ENCODE data around the gene C2CD4A. TPM values are rescaled to one million over a fixed set of nuclear protein-coding genes. Genes with fewer than 3 reads are reported as not detected.

Gene C2CD4A
- total RNA-seq, 2 donors from 2014 or later = not detected

DNA sequence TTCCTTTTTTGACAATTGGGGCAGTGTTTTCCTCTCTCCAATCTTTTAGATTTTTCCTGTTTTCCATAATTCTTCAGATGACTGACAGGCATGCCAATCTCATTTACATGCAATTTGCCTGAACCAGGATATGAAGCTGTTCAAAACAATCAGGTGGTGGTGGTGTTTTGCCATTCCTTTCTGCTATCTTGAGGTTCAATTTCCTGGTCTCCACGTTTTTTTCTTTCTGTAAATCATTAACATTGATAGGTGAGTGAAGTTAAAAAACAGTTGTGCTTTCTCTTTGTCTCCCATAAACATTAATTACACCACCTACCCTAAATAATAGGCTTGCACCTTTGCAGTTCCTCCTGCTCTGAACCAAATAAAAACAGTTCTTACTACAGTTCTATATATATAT is 49.1 kb downstream of the C2CD4A start:
- H3K27me3 Mint-ChIP-seq (ENCODE audit: insufficient read depth) = no peaks in the 10 kb centered on the region
- WGBS, 2 experiments (ENCODE audit: insufficient coverage in 1 of 2, insufficient read length in 1 of 2) = no CpG with 5 or more reads among the region's 1 CpG
- no peaks in the 10 kb centered on the region for H3K4me1 Mint-ChIP-seq
- Histone ChIP-seq H3K4me1 (ENCODE audit: control insufficient read depth, insufficient read depth, low read length) (no peaks in the 10 kb centered on the region), H3K9ac (ENCODE audit: extremely low read depth, low read length, poor library complexity, severe bottlenecking) (no peak overlapping the region), H3K9me3 (ENCODE audit: control insufficient read depth, low read length) (no peaks in the 10 kb centered on the region), H3K27me3 (ENCODE audit: control insufficient read depth, insufficient read depth, low read length, poor library complexity, severe bottlenecking) (no peaks in the 10 kb centered on the region), H3K27ac (ENCODE audit: low read depth, low read length) (no peak overlapping the region), H3K4me3 (ENCODE audit: low read length) (no peak overlapping the region), H3K36me3 (ENCODE audit: control insufficient read depth, insufficient read depth, low read length) (no peaks in the 10 kb centered on the region)
- H3K27ac Mint-ChIP-seq = no peak overlapping the region
- H3K36me3 Mint-ChIP-seq (ENCODE audit: low read depth) = no peaks in the 10 kb centered on the region
- no peak overlapping the region for H3K4me3 Mint-ChIP-seq
- DNase-seq = no peak
- no peaks in the 10 kb centered on the region for H3K9me3 Mint-ChIP-seq
- TF ChIP-seq, protein P1, sequence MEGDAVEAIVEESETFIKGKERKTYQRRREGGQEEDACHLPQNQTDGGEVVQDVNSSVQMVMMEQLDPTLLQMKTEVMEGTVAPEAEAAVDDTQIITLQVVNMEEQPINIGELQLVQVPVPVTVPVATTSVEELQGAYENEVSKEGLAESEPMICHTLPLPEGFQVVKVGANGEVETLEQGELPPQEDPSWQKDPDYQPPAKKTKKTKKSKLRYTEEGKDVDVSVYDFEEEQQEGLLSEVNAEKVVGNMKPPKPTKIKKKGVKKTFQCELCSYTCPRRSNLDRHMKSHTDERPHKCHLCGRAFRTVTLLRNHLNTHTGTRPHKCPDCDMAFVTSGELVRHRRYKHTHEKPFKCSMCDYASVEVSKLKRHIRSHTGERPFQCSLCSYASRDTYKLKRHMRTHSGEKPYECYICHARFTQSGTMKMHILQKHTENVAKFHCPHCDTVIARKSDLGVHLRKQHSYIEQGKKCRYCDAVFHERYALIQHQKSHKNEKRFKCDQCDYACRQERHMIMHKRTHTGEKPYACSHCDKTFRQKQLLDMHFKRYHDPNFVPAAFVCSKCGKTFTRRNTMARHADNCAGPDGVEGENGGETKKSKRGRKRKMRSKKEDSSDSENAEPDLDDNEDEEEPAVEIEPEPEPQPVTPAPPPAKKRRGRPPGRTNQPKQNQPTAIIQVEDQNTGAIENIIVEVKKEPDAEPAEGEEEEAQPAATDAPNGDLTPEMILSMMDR (conservative IDR thresholded peaks at IDR 0.05) = no peak

DNA sequence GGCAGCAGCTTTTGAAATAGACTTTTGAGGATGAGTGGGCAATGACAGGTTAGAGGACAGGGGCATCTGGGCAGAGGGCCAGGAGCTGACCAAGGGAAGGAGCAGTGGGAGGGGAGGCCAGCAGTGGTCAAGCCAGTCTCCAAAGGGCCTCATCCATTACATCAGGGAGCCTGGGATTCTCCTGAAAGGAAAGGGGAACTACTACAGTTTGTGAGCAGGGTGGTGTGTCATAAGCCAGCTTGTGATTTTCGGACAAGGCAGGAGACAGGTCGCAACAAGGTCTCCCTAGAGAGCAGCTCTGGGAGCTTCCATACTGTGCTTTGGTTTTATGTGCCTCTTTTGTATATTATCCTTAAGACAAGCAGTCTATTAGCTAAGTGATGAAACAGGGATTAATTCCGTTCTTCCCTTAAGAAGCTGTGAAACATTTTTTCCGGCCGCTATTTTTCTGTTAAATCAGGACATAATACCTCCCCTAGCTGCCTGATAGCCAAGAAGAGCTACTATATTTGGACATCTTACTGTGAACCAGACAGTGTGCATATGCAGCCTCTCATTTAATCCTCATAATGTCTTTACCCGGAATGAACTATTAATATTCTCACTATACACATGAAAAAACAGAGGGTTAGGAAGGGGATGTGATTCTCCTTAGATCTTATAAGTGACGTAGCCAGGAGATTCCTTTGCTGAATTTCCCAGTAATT is 51.9 kb downstream of the C2CD4A start:
- WGBS, 2 experiments (ENCODE audit: insufficient coverage in 1 of 2, insufficient read length in 1 of 2) = 95 to 100% methylated on average over 6 of the region's 7 CpGs
- H3K27ac ChIP-seq (ENCODE audit: low read depth, low read length) = no peak overlapping the region
- no peaks in the 10 kb centered on the region for H3K9me3 ChIP-seq (ENCODE audit: control insufficient read depth, low read length)
- no peak overlapping the region for H3K27ac Mint-ChIP-seq
- H3K9me3 Mint-ChIP-seq = no peaks in the 10 kb centered on the region
- H3K4me1 Mint-ChIP-seq = no peaks in the 10 kb centered on the region
- H3K4me3 Mint-ChIP-seq = no peak overlapping the region
- TF ChIP-seq, protein P1 (conservative IDR thresholded peaks at IDR 0.05) = no peak
- no peaks in the 10 kb centered on the region for H3K27me3 Mint-ChIP-seq (ENCODE audit: insufficient read depth)
- no peaks in the 10 kb centered on the region for H3K36me3 Mint-ChIP-seq (ENCODE audit: low read depth)
- DNase-seq = no peak
- no peaks in the 10 kb centered on the region for H3K27me3 ChIP-seq (ENCODE audit: control insufficient read depth, insufficient read depth, low read length, poor library complexity, severe bottlenecking)
- no peak overlapping the region for H3K9ac ChIP-seq (ENCODE audit: extremely low read depth, low read length, poor library complexity, severe bottlenecking)
- H3K4me1 ChIP-seq (ENCODE audit: control insufficient read depth, insufficient read depth, low read length) = no peaks in the 10 kb centered on the region
- no peaks in the 10 kb centered on the region for H3K36me3 ChIP-seq (ENCODE audit: control insufficient read depth, insufficient read depth, low read length)
- H3K4me3 ChIP-seq (ENCODE audit: low read length) = no peak overlapping the region

DNA sequence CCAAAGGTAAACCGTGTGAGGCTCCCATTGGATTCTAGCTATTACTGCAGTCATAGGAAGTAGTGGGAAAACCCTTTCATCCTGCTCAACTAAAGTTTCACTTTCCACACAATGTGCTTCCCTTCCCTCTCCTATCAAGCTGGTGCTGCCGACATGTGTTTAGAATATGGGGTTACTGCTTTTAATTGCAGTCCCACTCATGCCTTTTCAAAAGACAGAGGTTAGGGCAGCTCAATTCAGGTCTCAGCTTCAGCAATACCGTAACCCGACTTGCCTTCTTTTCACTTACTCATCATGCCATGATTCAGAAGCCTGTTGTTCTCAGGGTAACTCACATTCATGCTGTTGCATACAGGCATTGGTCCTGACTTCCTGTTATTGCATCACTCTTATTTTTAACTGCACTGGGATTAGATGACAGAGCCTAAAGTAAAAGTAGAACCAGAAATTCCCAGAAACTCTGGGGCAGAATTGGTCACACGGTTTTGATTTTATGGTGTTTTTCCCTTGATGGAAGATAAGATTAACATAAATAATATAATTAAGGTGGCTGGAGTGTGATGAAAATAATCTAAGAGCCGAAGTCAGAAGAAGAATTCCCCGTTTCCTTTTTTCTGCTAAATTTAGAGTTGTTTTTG is 52.6 kb downstream of the C2CD4A start:
- Histone ChIP-seq H3K36me3 (ENCODE audit: control insufficient read depth, insufficient read depth, low read length) (no peaks in the 10 kb centered on the region), H3K27ac (ENCODE audit: low read depth, low read length) (no peak overlapping the region), H3K4me3 (ENCODE audit: low read length) (no peak overlapping the region), H3K27me3 (ENCODE audit: control insufficient read depth, insufficient read depth, low read length, poor library complexity, severe bottlenecking) (no peaks in the 10 kb centered on the region), H3K9me3 (ENCODE audit: control insufficient read depth, low read length) (no peaks in the 10 kb centered on the region), H3K4me1 (ENCODE audit: control insufficient read depth, insufficient read depth, low read length) (no peaks in the 10 kb centered on the region), H3K9ac (ENCODE audit: extremely low read depth, low read length, poor library complexity, severe bottlenecking) (no peak overlapping the region)
- Mint-ChIP-seq H3K36me3 (ENCODE audit: low read depth) (no peaks in the 10 kb centered on the region), H3K9me3 (no peaks in the 10 kb centered on the region), H3K4me1 (peaks cover 3% of the 10 kb centered on the region), H3K4me3 (no peak overlapping the region), H3K27ac (no peak overlapping the region), H3K27me3 (ENCODE audit: insufficient read depth) (no peaks in the 10 kb centered on the region)
- TF ChIP-seq, protein P1 (conservative IDR thresholded peaks at IDR 0.05) = no peak
- 69 to 81% methylated on average over 3 to 5 of the region's 7 CpGs for WGBS, 2 experiments (ENCODE audit: insufficient coverage in 1 of 2, insufficient read length in 1 of 2)
- no peak for DNase-seq
